GM23338 (cell line): ENCODE results near the gene PDE4D. TPM values are rescaled to one million over a fixed set of nuclear protein-coding genes. Genes with fewer than 3 reads are reported as not detected.
"Not testable (repeated sequence)": the region's sequence is repeated elsewhere in the genome, so short reads cannot be mapped to it uniquely, and the experiment has no call there.

Experiments
- ATAC-seq: fragments of 200-7000 bp; cut with Tn5 transposase; 3 replicates; pipeline ENCODE4 v1.9.1; 2020
- DNase-seq: peaks from one replicate; pipeline ENCODE4 v3.0.0-alpha.2; 2015; ENCODE audit warnings: low spot score
- H2AFZ ChIP-seq: fragments of 200-600 bp; sonication (generic); 2 replicates; pipeline ENCODE4 v1.8.0; 2016; ENCODE audit warnings: antibody characterized with exemption, mild to moderate bottlenecking, moderate library complexity
- H3F3A ChIP-seq: fragments of 200-600 bp; sonication (generic); replicated peaks from 2 replicates; pipeline ENCODE4 v1.8.0; 2017; ENCODE audit warnings: antibody characterized with exemption, mixed run types, low read depth
- H3K27ac ChIP-seq: fragments of 200-600 bp; sonication (generic); 2 replicates; pipeline ENCODE4 v1.6.1; 2016; ENCODE audit warnings: low read depth
- H3K27me3 ChIP-seq: fragments of 200-600 bp; sonication (generic); 2 replicates; pipeline ENCODE4 v1.8.0; 2016; ENCODE audit warnings: mild to moderate bottlenecking, mixed run types, moderate library complexity; ENCODE audit not compliant: insufficient read depth
- H3K36me3 ChIP-seq: fragments of 200-600 bp; sonication (generic); 2 replicates; pipeline ENCODE4 v1.8.0; 2016; ENCODE audit warnings: mild to moderate bottlenecking; ENCODE audit not compliant: insufficient read depth
- H3K4me1 ChIP-seq: fragments of 200-600 bp; sonication (generic); 2 replicates; pipeline ENCODE4 v1.8.0; 2016; ENCODE audit warnings: mild to moderate bottlenecking, moderate library complexity; ENCODE audit not compliant: insufficient read depth
- H3K4me2 ChIP-seq: fragments of 200-600 bp; sonication (generic); 2 replicates; pipeline ENCODE4 v1.7.1; 2017; ENCODE audit warnings: mixed run types
- H3K4me3 ChIP-seq: fragments of 200-600 bp; sonication (generic); 2 replicates; pipeline ENCODE4 v1.6.1; 2016; ENCODE audit warnings: mixed run types
- H3K79me2 ChIP-seq: fragments of 200-600 bp; sonication (generic); replicated peaks from 2 replicates; pipeline ENCODE4 v1.8.0; 2017; ENCODE audit warnings: mild to moderate bottlenecking; ENCODE audit not compliant: insufficient read depth
- H3K9me2 ChIP-seq: fragments of 200-600 bp; sonication (generic); 2 replicates; pipeline ENCODE4 v1.8.0; 2017; ENCODE audit not compliant: insufficient read depth
- H4K20me1 ChIP-seq: fragments of 200-600 bp; sonication (generic); replicated peaks from 2 replicates; pipeline ENCODE4 v1.8.0; 2017; ENCODE audit warnings: mild to moderate bottlenecking; ENCODE audit not compliant: insufficient read depth
- H3K27ac Mint-ChIP-seq: 2 replicates; pipeline ENCODE4 v1.8.0; 2020; ENCODE audit warnings: inconsistent platforms, mild to moderate bottlenecking, moderate library complexity, mixed read lengths
- H3K27me3 Mint-ChIP-seq: 3 replicates; pipeline ENCODE4 v1.8.0; 2022; ENCODE audit warnings: low read depth, mild to moderate bottlenecking, moderate library complexity, mixed read lengths, inconsistent platforms; ENCODE audit not compliant: insufficient read depth, poor library complexity
- H3K36me3 Mint-ChIP-seq: 3 replicates; pipeline ENCODE4 v1.8.0; 2021; ENCODE audit warnings: low read depth, mild to moderate bottlenecking, inconsistent platforms, moderate library complexity, mixed read lengths
- H3K4me1 Mint-ChIP-seq: 3 replicates; pipeline ENCODE4 v1.8.0; 2020; ENCODE audit warnings: mild to moderate bottlenecking, inconsistent platforms, mixed read lengths
- H3K4me3 Mint-ChIP-seq: 3 replicates; pipeline ENCODE4 v1.8.0; 2021; ENCODE audit warnings: moderate library complexity, mild to moderate bottlenecking, inconsistent platforms, mixed read lengths
- H3K9me3 Mint-ChIP-seq: 3 replicates; pipeline ENCODE4 v1.8.0; 2020; ENCODE audit warnings: moderate library complexity, mild to moderate bottlenecking, inconsistent platforms, mixed read lengths
- EZH2 ChIP-seq: fragments of 200-600 bp; sonication (generic); IDR thresholded peaks from one replicate; pipeline ENCODE4 v1.8.0; 2017; ENCODE audit warnings: antibody characterized with exemption, mild to moderate bottlenecking, low read depth; ENCODE audit not compliant: unreplicated experiment
- JUNB ChIP-seq: IDR thresholded peaks from one replicate; pipeline ENCODE4 v1.6.1; 2016; ENCODE audit warnings: antibody characterized with exemption; ENCODE audit not compliant: unreplicated experiment
- NANOG ChIP-seq: IDR thresholded peaks from 2 replicates; pipeline ENCODE4 v1.6.1; 2016; ENCODE audit warnings: antibody characterized with exemption, borderline replicate concordance
- POLR2AphosphoS5 ChIP-seq: IDR thresholded peaks from 2 replicates; pipeline ENCODE4 v1.6.1; 2016; ENCODE audit warnings: antibody characterized with exemption, low read depth
- STAT1 ChIP-seq: IDR thresholded peaks from one replicate; pipeline ENCODE4 v1.6.1; 2016; ENCODE audit warnings: antibody characterized with exemption; ENCODE audit not compliant: unreplicated experiment
- ZNF331 ChIP-seq: fragments of 250-450 bp; sonication (Bioruptor Pico); IDR thresholded peaks from 2 replicates; pipeline ENCODE4 v1.5.0; 2020; ENCODE audit warnings: low read depth, mild to moderate bottlenecking, moderate library complexity
- polyA plus RNA-seq: library from polyadenylated mRNA; unstranded; fragments of >200 nt; fragmentation: Nextera tagmentation; extraction: Ambion mirVana; gene quantifications from 2 replicates; pipeline ENCODE4 v1.2.1, GENCODE V29; 2016
- total RNA-seq: library from RNA; depleted of rRNA; stranded (reverse); fragments of >200 nt; shearing (Covaris generic); gene quantifications from 2 replicates; pipeline ENCODE4 v1.2.3, GENCODE V29; 2014
- TF ChIP-seq, protein P1 (sequence below): IDR thresholded peaks from one replicate; pipeline ENCODE4 v1.6.1; 2018; ENCODE audit warnings: antibody characterized with exemption; ENCODE audit not compliant: unreplicated experiment
- TF ChIP-seq, protein P2 (sequence below), 2 experiments: fragments of 200-600 bp in 1 of 2; sonication (generic) in 1 of 2; conservative IDR thresholded peaks; 2 replicates each; pipeline versions ENCODE4 v1.5.1 to v1.6.1; 2016 to 2017; ENCODE audit warnings: antibody characterized with exemption in 2 of 2, low read depth in 2 of 2, mild to moderate bottlenecking in 2 of 2, moderate library complexity in 1 of 2
- TF ChIP-seq, protein P3 (sequence below): IDR thresholded peaks from 2 replicates; pipeline ENCODE4 v1.6.1; 2016; ENCODE audit warnings: antibody characterized with exemption

The PDE4D gene
- total and polyA plus RNA-seq, 2 experiments from 2014 or later: 2.1 to 4.7 TPM

DNA sequence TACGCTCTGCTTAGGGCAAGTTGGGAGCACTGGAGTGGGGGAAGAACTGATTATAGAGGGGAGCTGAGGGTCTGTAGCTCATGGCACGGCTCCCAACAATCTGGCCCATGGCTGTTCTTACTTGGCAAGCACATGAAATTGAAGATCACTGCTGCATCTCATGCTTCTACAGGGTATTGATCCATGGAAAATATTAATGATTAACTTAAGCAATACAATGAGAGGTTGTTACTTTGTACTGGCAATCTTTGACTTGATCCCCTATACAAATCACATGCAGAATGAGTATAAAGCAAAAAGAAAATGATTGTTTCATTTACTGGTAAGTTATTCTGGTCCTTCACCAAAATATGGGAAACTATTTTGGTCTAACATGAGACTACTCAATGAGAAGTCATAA lies 481.1 kb downstream of the PDE4D start:
- Mint-ChIP-seq H3K4me3 (no peak overlapping the region), H3K27me3 (peaks cover 3% of the 10 kb centered on the region), H3K9me3 (peaks cover 47% of the 10 kb centered on the region), H3K36me3 (peaks cover 34% of the 10 kb centered on the region), H3K4me1 (no peaks in the 10 kb centered on the region), H3K27ac (no peak overlapping the region)
- no peaks in the 10 kb centered on the region for H3K27me3 ChIP-seq
- no peaks in the 10 kb centered on the region for H3F3A ChIP-seq
- ATAC-seq (no peak), DNase-seq (no peak)
- no peaks in the 10 kb centered on the region for H3K79me2 ChIP-seq
- TF ChIP-seq POLR2AphosphoS5: no peak
- H3K4me1 ChIP-seq: no peaks in the 10 kb centered on the region
- no peak overlapping the region for H2AFZ ChIP-seq
- H3K36me3 ChIP-seq: no peaks in the 10 kb centered on the region
- no peaks in the 10 kb centered on the region for H4K20me1 ChIP-seq
- H3K27ac ChIP-seq: no peak overlapping the region
- H3K9me2 ChIP-seq: no peaks in the 10 kb centered on the region
- H3K4me3 ChIP-seq: no peak overlapping the region
- H3K4me2 ChIP-seq: no peak overlapping the region

DNA sequence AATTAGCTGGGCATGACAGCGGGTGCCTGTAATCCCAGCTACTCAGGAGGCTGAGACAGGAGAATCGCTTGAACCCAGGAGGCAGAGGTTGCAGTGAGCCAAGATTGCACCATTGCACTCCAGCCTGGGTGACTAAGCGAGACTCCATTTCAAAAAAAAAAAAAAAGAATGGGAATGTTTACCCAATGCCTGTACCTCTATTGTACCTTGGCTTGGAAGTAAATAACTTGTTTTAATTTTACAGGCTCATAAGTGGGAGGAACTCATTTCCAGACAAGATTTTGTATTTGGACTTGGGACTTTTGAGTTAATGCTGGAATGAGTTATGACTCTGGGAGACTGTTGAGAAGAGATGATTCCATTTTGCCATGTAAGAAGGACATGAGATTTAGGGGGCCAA lies 484.5 kb downstream of the PDE4D start:
- not testable (repeated sequence) for H3K36me3 ChIP-seq, H2AFZ ChIP-seq, H3K4me2 ChIP-seq, H3K9me2 ChIP-seq, H3K27ac Mint-ChIP-seq, H3K27me3 Mint-ChIP-seq, H3K4me1 Mint-ChIP-seq, H3K79me2 ChIP-seq, DNase-seq, H3K27me3 ChIP-seq, ATAC-seq, H3K4me3 Mint-ChIP-seq, H4K20me1 ChIP-seq, H3K27ac ChIP-seq, H3K4me3 ChIP-seq, H3K4me1 ChIP-seq, H3F3A ChIP-seq
- peaks cover 68% of the 10 kb centered on the region for H3K9me3 Mint-ChIP-seq
- H3K36me3 Mint-ChIP-seq: peaks cover 56% of the 10 kb centered on the region

DNA sequence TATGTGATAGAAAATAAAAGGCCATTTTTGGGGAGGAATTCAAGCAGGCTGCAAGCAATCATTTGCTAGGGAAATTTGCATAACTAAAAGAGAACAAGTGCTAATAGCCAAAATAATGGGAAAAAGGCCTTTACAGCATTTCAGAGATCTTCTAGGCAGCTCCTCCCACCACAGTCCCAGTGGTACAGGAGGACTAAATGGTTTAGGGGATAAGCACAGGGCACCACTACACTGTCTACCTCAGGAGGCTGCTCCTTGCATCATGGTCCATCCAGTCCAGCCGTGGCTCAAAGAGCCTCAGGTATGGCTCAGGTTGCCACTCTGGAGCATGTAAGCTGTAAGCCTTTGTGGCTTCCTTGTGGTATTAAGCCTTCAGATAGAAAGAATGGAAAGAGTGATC lies 485.6 kb downstream of the PDE4D start:
- peaks cover 2% of the 10 kb centered on the region for H3K27me3 Mint-ChIP-seq
- H3K4me3 Mint-ChIP-seq: no peak overlapping the region
- no peak overlapping the region for H3K4me2 ChIP-seq
- H3K9me3 Mint-ChIP-seq: peaks cover 67% of the 10 kb centered on the region
- no peaks in the 10 kb centered on the region for H3K79me2 ChIP-seq
- no peak overlapping the region for H3K4me3 ChIP-seq
- no peaks in the 10 kb centered on the region for H3K9me2 ChIP-seq
- H3K27ac ChIP-seq: no peak overlapping the region
- H4K20me1 ChIP-seq: no peaks in the 10 kb centered on the region
- H3K4me1 Mint-ChIP-seq: no peaks in the 10 kb centered on the region
- no peak for DNase-seq
- TF ChIP-seq NANOG: no peak
- TF ChIP-seq, protein P1, sequence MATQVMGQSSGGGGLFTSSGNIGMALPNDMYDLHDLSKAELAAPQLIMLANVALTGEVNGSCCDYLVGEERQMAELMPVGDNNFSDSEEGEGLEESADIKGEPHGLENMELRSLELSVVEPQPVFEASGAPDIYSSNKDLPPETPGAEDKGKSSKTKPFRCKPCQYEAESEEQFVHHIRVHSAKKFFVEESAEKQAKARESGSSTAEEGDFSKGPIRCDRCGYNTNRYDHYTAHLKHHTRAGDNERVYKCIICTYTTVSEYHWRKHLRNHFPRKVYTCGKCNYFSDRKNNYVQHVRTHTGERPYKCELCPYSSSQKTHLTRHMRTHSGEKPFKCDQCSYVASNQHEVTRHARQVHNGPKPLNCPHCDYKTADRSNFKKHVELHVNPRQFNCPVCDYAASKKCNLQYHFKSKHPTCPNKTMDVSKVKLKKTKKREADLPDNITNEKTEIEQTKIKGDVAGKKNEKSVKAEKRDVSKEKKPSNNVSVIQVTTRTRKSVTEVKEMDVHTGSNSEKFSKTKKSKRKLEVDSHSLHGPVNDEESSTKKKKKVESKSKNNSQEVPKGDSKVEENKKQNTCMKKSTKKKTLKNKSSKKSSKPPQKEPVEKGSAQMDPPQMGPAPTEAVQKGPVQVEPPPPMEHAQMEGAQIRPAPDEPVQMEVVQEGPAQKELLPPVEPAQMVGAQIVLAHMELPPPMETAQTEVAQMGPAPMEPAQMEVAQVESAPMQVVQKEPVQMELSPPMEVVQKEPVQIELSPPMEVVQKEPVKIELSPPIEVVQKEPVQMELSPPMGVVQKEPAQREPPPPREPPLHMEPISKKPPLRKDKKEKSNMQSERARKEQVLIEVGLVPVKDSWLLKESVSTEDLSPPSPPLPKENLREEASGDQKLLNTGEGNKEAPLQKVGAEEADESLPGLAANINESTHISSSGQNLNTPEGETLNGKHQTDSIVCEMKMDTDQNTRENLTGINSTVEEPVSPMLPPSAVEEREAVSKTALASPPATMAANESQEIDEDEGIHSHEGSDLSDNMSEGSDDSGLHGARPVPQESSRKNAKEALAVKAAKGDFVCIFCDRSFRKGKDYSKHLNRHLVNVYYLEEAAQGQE: no peak
- no peak for TF ChIP-seq POLR2AphosphoS5
- TF ChIP-seq, protein P2, sequence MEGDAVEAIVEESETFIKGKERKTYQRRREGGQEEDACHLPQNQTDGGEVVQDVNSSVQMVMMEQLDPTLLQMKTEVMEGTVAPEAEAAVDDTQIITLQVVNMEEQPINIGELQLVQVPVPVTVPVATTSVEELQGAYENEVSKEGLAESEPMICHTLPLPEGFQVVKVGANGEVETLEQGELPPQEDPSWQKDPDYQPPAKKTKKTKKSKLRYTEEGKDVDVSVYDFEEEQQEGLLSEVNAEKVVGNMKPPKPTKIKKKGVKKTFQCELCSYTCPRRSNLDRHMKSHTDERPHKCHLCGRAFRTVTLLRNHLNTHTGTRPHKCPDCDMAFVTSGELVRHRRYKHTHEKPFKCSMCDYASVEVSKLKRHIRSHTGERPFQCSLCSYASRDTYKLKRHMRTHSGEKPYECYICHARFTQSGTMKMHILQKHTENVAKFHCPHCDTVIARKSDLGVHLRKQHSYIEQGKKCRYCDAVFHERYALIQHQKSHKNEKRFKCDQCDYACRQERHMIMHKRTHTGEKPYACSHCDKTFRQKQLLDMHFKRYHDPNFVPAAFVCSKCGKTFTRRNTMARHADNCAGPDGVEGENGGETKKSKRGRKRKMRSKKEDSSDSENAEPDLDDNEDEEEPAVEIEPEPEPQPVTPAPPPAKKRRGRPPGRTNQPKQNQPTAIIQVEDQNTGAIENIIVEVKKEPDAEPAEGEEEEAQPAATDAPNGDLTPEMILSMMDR (conservative IDR thresholded peaks at IDR 0.05; ENCODE audit: low read depth in 2 of 2): no peak
- TF ChIP-seq, protein P3, sequence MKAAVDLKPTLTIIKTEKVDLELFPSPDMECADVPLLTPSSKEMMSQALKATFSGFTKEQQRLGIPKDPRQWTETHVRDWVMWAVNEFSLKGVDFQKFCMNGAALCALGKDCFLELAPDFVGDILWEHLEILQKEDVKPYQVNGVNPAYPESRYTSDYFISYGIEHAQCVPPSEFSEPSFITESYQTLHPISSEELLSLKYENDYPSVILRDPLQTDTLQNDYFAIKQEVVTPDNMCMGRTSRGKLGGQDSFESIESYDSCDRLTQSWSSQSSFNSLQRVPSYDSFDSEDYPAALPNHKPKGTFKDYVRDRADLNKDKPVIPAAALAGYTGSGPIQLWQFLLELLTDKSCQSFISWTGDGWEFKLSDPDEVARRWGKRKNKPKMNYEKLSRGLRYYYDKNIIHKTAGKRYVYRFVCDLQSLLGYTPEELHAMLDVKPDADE: no peak
- TF ChIP-seq STAT1: no peak
- TF ChIP-seq EZH2: no peak
- no peak for TF ChIP-seq ZNF331
- TF ChIP-seq JUNB: no peak
- H3F3A ChIP-seq: no peaks in the 10 kb centered on the region
- H3K4me1 ChIP-seq: no peaks in the 10 kb centered on the region
- ATAC-seq: no peak
- H2AFZ ChIP-seq: no peak overlapping the region
- H3K27me3 ChIP-seq: no peaks in the 10 kb centered on the region
- H3K36me3 Mint-ChIP-seq: peaks cover 57% of the 10 kb centered on the region
- H3K27ac Mint-ChIP-seq: no peak overlapping the region
- H3K36me3 ChIP-seq: no peaks in the 10 kb centered on the region
